HUES6 (cell line): Measurements from ENCODE around the gene RPP14.
"Not testable (repeated sequence)": the region's sequence is repeated elsewhere in the genome, so short reads cannot be mapped to it uniquely, and the experiment has no call there.

Experiments
- H3K27ac ChIP-seq: 2 replicates; pipeline ENCODE4 v1.7.0; 2013; ENCODE audit warnings: low read depth, mild to moderate bottlenecking, low read length, inconsistent platforms
- H3K27me3 ChIP-seq: 2 replicates; pipeline ENCODE4 v1.6.1; 2013; ENCODE audit warnings: low read length; ENCODE audit not compliant: control insufficient read depth, insufficient read depth
- H3K36me3 ChIP-seq: 2 replicates; pipeline ENCODE4 v1.6.1; 2013; ENCODE audit warnings: low read length; ENCODE audit not compliant: control insufficient read depth, insufficient read depth
- H3K4me1 ChIP-seq: 2 replicates; pipeline ENCODE4 v1.6.1; 2013; ENCODE audit warnings: low read length; ENCODE audit not compliant: control insufficient read depth, insufficient read depth
- H3K4me3 ChIP-seq: 2 replicates; pipeline ENCODE4 v1.5.1; 2013; ENCODE audit warnings: low read depth, low read length
- H3K9ac ChIP-seq: one replicate; pipeline ENCODE4 v1.6.1; 2013; ENCODE audit warnings: mild to moderate bottlenecking, low read length
- H3K9me3 ChIP-seq: 2 replicates; pipeline ENCODE4 v1.6.1; 2013; ENCODE audit warnings: low read depth, low read length; ENCODE audit not compliant: control insufficient read depth, insufficient read depth

Gene RPP14

DNA sequence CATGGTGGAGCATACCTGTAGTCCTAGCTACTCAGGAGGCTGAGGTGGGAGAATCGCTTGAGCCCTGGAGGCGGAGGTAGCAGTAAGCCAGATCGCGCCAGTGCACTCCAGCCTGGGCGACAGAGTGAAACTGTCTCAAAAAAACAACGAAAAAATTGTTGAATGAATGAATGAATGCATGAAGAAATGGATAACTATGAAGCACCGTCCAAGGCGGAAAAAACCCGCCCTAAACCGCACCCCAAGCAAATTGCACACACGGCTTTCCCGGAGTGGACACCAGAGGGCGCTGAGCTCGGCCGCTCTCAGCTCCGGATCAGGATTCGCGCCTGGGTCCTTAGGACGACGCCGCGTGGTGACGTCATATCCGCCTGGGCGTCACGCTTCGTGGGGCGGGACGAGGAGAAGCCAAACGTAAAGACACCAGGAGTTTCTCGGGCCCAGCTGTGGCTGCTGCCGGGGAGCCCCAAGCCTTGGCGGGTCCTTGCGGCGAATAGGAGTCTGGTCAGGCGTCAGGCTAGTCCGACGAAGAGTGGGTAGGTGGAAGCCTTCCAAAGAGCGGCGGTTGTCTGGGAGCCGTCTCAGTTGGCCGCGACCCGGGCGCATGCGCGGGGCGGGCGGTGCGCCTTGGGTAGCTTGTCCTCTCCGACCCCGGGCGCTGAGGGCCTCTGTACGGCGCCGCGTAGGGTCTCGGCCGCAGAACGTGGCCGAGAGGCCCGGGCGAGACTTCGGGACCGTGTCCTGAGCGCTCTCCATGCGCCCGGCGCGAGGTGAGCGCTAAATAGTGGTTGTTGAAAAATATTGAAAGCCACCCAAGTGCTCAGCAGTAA lies at the start of gene RPP14, which contains the start of gene HTD2:
Gene RPP14, plus strand, starts transcription at position 364 of the 830 bp plus-strand sequence. CDS start 4,085 bp downstream, outside the sequence.
Gene HTD2, plus strand, starts transcription at position 639 of the 830 bp plus-strand sequence. CDS start 11,094 bp downstream, outside the sequence.
- H3K27ac ChIP-seq: peak within 1 kb of the TSS; percentile 100
- H3K9ac ChIP-seq: peak within 1 kb of the TSS; percentile 99
- peak within 1 kb of the TSS; percentile 99 for H3K4me3 ChIP-seq
- peaks cover 26% of the 10 kb centered on the region for H3K36me3 ChIP-seq
- H3K27me3 ChIP-seq: peaks cover 8% of the 10 kb centered on the region
- H3K4me1 ChIP-seq: 0 out of 2 replicates have a peak, but pooled peaks cover 2% of the 10 kb centered on the region
- H3K9me3 ChIP-seq: peaks cover 5% of the 10 kb centered on the region; the same call in 1 of the 2 replicates

GRCh38 chr3:58256511-58256910 lies 49.5 kb upstream of the RPP14 start:
- no peak overlapping the region for H3K4me3 ChIP-seq
- H3K27me3 ChIP-seq: no peaks in the 10 kb centered on the region
- H3K4me1 ChIP-seq: no peaks in the 10 kb centered on the region
- H3K9ac ChIP-seq: no peak overlapping the region
- no peaks in the 10 kb centered on the region for H3K36me3 ChIP-seq
- H3K27ac ChIP-seq: no peak overlapping the region
- H3K9me3 ChIP-seq: no peaks in the 10 kb centered on the region

DNA sequence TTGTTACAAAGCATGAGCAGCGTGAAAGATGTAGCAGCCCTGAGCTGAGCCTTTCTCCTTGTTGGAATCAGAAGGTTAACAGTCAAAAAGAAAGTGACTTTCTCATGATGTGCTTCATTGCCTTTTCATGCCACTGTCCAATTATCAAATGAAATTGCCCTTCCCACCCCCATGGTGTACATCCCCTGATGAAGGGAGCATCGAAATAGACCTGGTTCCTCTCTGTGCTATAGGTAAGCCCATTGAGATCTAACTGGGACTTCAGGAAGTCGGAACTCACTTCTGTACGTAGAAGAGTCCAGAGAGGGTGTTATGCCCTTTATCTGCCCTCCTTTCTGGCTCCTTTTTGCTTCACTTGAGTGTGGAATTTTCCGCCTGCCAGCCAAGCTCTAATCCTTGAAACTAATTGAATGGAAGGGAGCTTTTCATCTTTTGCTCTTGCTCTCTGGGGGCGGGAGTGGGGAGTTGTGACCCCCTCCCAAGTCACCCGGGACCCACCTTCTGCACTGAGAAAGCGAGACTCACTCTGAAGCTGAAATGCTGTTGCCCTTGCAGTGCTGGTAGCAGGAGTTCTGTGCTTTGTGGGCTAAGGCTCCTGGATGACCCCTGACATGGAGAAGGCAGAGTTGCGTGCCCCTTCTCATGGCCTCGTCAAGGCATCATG lies 47.5 kb upstream of the RPP14 start:
- no peaks in the 10 kb centered on the region for H3K4me1 ChIP-seq
- no peak overlapping the region for H3K9ac ChIP-seq
- H3K4me3 ChIP-seq: no peak overlapping the region
- no peaks in the 10 kb centered on the region for H3K9me3 ChIP-seq
- no peaks in the 10 kb centered on the region for H3K36me3 ChIP-seq
- H3K27ac ChIP-seq: no peak overlapping the region
- H3K27me3 ChIP-seq: no peaks in the 10 kb centered on the region

DNA sequence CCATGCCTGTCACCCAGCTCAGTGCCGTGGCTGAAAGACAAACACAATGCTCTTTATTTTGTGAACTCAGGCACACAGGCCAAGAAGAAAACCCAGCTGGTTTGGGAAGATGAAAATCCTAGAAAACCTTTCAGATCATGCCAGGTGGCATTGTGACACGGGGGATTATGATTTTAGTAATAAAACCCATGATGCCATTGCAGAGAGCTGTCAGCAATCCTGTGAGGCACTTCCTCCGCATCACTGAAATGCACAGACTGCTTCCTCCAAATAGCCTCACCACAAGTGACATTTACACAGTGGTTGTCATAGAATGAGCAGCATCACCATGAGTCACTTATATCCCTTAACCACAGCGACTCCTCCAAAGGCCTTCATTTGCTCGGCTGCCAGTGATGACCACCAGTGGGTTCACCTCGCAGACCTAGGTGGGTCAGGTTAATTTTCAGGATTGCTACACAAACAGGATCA lies 45.7 kb upstream of the RPP14 start:
- no peaks in the 10 kb centered on the region for H3K36me3 ChIP-seq
- no peaks in the 10 kb centered on the region for H3K4me1 ChIP-seq
- no peak overlapping the region for H3K4me3 ChIP-seq
- no peaks in the 10 kb centered on the region for H3K27me3 ChIP-seq
- H3K9ac ChIP-seq: no peak overlapping the region
- H3K27ac ChIP-seq: no peak overlapping the region
- H3K9me3 ChIP-seq: no peaks in the 10 kb centered on the region

DNA sequence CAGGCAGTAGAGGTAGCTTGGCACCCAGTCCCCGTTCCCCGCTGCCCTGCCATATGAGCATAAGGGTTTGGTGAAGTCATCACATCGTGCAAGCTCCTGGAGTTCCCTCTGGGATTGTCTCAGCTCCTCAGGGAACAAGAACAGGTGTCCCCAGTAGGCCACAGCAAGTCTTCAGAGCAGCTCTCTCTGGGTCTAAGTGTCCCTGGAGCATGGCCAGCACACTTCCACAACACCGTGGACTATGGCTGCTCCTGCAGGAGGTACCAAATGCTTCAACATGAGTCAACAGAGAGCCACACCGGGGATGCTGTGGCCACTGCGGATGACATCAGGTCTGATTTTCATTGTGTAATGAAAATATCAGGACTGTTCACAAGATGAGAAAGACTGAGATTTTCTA lies 45.3 kb upstream of the RPP14 start:
- Histone ChIP-seq H3K9me3 (no peaks in the 10 kb centered on the region), H3K4me1 (no peaks in the 10 kb centered on the region), H3K27me3 (no peaks in the 10 kb centered on the region), H3K27ac (no peak overlapping the region), H3K9ac (no peak overlapping the region), H3K36me3 (no peaks in the 10 kb centered on the region), H3K4me3 (no peak overlapping the region)

DNA sequence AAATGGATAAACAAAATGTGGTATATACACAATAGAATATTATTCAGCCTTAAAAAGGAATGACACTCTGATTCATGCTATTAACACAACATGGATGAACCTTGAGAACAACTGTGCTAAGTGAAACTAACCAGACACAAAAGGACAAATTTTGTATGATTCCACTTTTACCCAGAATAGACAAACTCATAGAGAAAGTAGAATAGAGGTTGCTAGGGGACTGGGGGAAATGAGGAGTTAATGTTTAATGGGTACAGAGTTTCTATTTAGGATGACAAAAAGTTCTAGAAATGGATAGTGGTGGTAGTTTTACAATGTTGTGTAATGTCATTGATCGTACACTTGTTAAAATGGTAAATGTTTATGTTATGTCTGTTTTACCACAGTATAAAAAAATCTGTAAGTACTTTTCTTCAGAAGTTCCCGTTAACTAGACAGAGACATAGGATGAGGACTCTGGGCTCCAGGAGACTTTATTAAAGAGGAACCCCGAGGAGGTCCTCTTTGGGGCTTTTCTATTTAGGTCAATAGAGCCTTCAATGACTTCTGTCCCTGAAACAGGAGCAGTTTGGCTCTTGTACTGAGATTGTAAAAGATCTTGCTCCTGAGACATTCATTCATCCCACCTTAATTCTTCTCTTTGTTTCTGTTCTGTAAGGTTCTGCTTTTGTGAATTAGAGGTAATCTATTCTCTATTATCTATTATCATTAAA lies 43.9 kb upstream of the RPP14 start:
- Histone ChIP-seq H3K27me3 (no peaks in the 10 kb centered on the region), H3K9me3 (no peaks in the 10 kb centered on the region), H3K27ac (no peak overlapping the region), H3K4me3 (no peak overlapping the region), H3K9ac (no peak overlapping the region), H3K4me1 (no peaks in the 10 kb centered on the region), H3K36me3 (no peaks in the 10 kb centered on the region)

GRCh38 chr3:58266577-58266976 lies 39.5 kb upstream of the RPP14 start:
- peaks cover 3% of the 10 kb centered on the region; the same call in 1 of the 2 replicates for H3K36me3 ChIP-seq
- no peak overlapping the region for H3K27ac ChIP-seq
- no peaks in the 10 kb centered on the region for H3K9me3 ChIP-seq
- H3K4me3 ChIP-seq: no peak overlapping the region
- H3K27me3 ChIP-seq: no peaks in the 10 kb centered on the region
- H3K9ac ChIP-seq: no peak overlapping the region
- no peaks in the 10 kb centered on the region for H3K4me1 ChIP-seq

DNA sequence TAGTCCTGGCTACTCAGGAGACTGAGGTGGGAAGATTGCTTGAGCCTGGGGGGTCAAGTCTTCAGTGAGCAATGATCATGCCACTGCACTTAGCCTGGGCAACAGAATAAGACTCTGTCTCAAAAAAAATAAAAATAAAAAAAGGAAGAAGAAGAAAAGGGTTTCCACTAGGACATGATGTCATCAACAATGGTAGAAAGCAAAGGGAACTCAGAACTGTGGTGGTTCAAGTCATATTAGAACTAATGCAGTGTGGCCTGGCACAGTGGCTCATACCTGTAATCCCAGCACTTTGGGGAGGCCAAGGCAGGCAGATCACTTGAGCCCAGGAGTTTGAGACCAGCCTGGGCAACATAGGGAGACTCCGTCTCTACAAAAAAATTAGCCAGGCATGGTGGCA lies 38.5 kb upstream of the RPP14 start:
- H3K9me3 ChIP-seq: not testable (repeated sequence)

GRCh38 chr3:58269356-58269755 lies 36.7 kb upstream of the RPP14 start:
- Histone ChIP-seq H3K27me3 (no peaks in the 10 kb centered on the region), H3K4me3 (no peak overlapping the region), H3K9me3 (no peaks in the 10 kb centered on the region), H3K4me1 (no peaks in the 10 kb centered on the region), H3K27ac (no peak overlapping the region), H3K9ac (no peak overlapping the region), H3K36me3 (peaks cover 3% of the 10 kb centered on the region; the same call in 1 of the 2 replicates)

More for the DNA sequence above, 38.5 kb upstream of the RPP14 start:
- not testable (repeated sequence) for H3K27ac ChIP-seq, H3K36me3 ChIP-seq, H3K4me3 ChIP-seq, H3K4me1 ChIP-seq, H3K9ac ChIP-seq, H3K27me3 ChIP-seq

GRCh38 chr3:58270485-58270884 lies 35.6 kb upstream of the RPP14 start:
- no peaks in the 10 kb centered on the region for H3K27me3 ChIP-seq
- no peak overlapping the region for H3K27ac ChIP-seq
- no peaks in the 10 kb centered on the region for H3K4me1 ChIP-seq
- no peak overlapping the region for H3K9ac ChIP-seq
- H3K4me3 ChIP-seq: no peak overlapping the region
- H3K9me3 ChIP-seq: no peaks in the 10 kb centered on the region
- H3K36me3 ChIP-seq: peaks cover 3% of the 10 kb centered on the region; the same call in 1 of the 2 replicates
